Measurements from ENCODE around the gene CNOT3. TPM values are rescaled to one million over a fixed set of nuclear protein-coding genes. Genes with fewer than 3 reads are reported as not detected.

The CNOT3 gene
- total and polyA plus RNA-seq, 2 of the 13 experiments (the other 11 are each of a cell fraction or from before 2014, with no cell fraction given): 4.3 to 5.8 TPM

DNA sequence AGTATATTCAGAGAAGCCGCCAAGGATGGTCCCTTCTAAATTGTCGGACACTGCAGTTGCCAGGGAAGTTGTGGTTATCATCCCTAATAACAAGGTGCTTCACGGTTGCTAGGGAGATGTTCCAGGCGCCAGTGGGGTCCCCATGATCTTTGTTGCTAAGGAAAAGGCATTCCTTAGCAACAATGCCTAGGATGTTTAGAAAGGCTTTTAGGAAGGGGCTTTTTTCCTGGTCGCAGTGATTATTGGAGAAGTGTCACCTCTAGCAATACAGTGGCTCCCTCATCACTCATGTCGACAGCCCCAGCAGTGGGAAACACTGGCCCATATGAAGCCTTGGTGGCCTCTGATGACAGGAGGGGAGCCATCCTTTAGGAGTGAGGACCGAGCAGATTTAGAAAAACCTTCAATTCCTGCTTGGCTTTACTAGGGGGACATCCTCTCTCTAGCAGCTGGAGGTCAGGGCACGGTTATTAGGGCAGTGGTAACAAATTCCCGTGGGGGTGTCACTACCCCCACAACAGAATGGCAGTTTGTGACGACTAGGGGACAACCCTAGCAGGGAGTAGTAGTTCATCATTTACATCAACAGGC lies 41.8 kb downstream of the CNOT3 start:
- DNase-seq (ENCODE audit: low spot score): no peak
- ChIA-PET CTCF (ENCODE audit: low intra/inter-chr PET ratio, low total read pairs) (no interaction called here), POLR2A (interaction anchor here (1.2 kb wide), 1 partner anchor 43 kb away, joined by 4 read pairs; no protein-coding TSS in a partner anchor)
- intact Hi-C loops (cut with micrococcal nuclease; ENCODE audit: unreplicated experiment) (no loop called here), in situ Hi-C loops (cut with HindIII; ENCODE audit: extremely low pct_ligation_motif_present, low pct_unique_long_range_greater_than_20kb) (no loop called here)
- BruUV-seq (replicated peaks): no TSS peak
- H2AFZ ChIP-seq (ENCODE audit: low read length): no peak overlapping the region
- no peak for FAIRE-seq
- peaks cover 1 to 11% of the 10 kb centered on the region in 2 experiments; a peak in 3 of 5 replicates for H3K36me3 ChIP-seq (replicated peaks in 1 of 2; ENCODE audit: control insufficient read depth in 1 of 2, insufficient read depth in 2 of 2, low read length in 2 of 2)
- H3K27me3 ChIP-seq (ENCODE audit: control insufficient read depth in 1 of 2, insufficient read depth in 2 of 2, low read length in 2 of 2): no peaks in the 10 kb centered on the region
- H3K4me3 ChIP-seq (replicated peaks in 1 of 3; ENCODE audit: insufficient read depth in 1 of 3, low read depth in 2 of 3, low read length in 3 of 3): no peak overlapping the region
- no peak overlapping the region for H3K4me2 ChIP-seq (ENCODE audit: low read depth, low read length)
- H4K20me1 ChIP-seq (ENCODE audit: insufficient read depth, low read length): peaks cover 5% of the 10 kb centered on the region; the same call in 1 of the 2 replicates
- ATAC-seq: no peak
- 86% methylated on average over 4 of the region's 10 CpGs for WGBS (ENCODE audit: low lambda C conversion rate)
- no peaks in the 10 kb centered on the region for H3K79me2 ChIP-seq (ENCODE audit: insufficient read depth, low read length)
- no peaks in the 10 kb centered on the region for H3K4me1 ChIP-seq (ENCODE audit: insufficient read depth, low read length)
- peak overlapping the region; percentile 2 for H3K27ac ChIP-seq (ENCODE audit: extremely low read length, insufficient read depth, low read length)
- no peak overlapping the region for H3K9ac ChIP-seq (ENCODE audit: insufficient read depth, low read depth, low read length)
- H3K9me3 ChIP-seq (ENCODE audit: low read length): no peaks in the 10 kb centered on the region
- TF ChIP-seq, protein P1, sequence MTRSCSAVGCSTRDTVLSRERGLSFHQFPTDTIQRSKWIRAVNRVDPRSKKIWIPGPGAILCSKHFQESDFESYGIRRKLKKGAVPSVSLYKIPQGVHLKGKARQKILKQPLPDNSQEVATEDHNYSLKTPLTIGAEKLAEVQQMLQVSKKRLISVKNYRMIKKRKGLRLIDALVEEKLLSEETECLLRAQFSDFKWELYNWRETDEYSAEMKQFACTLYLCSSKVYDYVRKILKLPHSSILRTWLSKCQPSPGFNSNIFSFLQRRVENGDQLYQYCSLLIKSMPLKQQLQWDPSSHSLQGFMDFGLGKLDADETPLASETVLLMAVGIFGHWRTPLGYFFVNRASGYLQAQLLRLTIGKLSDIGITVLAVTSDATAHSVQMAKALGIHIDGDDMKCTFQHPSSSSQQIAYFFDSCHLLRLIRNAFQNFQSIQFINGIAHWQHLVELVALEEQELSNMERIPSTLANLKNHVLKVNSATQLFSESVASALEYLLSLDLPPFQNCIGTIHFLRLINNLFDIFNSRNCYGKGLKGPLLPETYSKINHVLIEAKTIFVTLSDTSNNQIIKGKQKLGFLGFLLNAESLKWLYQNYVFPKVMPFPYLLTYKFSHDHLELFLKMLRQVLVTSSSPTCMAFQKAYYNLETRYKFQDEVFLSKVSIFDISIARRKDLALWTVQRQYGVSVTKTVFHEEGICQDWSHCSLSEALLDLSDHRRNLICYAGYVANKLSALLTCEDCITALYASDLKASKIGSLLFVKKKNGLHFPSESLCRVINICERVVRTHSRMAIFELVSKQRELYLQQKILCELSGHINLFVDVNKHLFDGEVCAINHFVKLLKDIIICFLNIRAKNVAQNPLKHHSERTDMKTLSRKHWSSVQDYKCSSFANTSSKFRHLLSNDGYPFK (CRISPR knock-in tag; IDR thresholded peaks at IDR 0.05; ENCODE audit: borderline replicate concordance): no peak
- TF ChIP-seq NCOA5 (CRISPR knock-in tag; IDR thresholded peaks at IDR 0.05): no peak
- no peak for TF ChIP-seq MXD3 (CRISPR knock-in tag; IDR thresholded peaks at IDR 0.05)
- TF ChIP-seq, protein P2, sequence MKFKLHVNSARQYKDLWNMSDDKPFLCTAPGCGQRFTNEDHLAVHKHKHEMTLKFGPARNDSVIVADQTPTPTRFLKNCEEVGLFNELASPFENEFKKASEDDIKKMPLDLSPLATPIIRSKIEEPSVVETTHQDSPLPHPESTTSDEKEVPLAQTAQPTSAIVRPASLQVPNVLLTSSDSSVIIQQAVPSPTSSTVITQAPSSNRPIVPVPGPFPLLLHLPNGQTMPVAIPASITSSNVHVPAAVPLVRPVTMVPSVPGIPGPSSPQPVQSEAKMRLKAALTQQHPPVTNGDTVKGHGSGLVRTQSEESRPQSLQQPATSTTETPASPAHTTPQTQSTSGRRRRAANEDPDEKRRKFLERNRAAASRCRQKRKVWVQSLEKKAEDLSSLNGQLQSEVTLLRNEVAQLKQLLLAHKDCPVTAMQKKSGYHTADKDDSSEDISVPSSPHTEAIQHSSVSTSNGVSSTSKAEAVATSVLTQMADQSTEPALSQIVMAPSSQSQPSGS (CRISPR knock-in tag; IDR thresholded peaks at IDR 0.05): no peak
- TF ChIP-seq ZNF530 (CRISPR knock-in tag; IDR thresholded peaks at IDR 0.05; ENCODE audit: low read depth): no peak
- TF ChIP-seq ZNF407 (CRISPR knock-in tag; IDR thresholded peaks at IDR 0.05; ENCODE audit: not compliant biosample characterization): no peak
- TF ChIP-seq, protein P3, sequence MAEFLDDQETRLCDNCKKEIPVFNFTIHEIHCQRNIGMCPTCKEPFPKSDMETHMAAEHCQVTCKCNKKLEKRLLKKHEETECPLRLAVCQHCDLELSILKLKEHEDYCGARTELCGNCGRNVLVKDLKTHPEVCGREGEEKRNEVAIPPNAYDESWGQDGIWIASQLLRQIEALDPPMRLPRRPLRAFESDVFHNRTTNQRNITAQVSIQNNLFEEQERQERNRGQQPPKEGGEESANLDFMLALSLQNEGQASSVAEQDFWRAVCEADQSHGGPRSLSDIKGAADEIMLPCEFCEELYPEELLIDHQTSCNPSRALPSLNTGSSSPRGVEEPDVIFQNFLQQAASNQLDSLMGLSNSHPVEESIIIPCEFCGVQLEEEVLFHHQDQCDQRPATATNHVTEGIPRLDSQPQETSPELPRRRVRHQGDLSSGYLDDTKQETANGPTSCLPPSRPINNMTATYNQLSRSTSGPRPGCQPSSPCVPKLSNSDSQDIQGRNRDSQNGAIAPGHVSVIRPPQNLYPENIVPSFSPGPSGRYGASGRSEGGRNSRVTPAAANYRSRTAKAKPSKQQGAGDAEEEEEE (CRISPR knock-in tag; IDR thresholded peaks at IDR 0.05; ENCODE audit: borderline replicate concordance): no peak
- TF ChIP-seq KDM2A (CRISPR knock-in tag; IDR thresholded peaks at IDR 0.05; ENCODE audit: borderline replicate concordance, low read depth): no peak

Data from HepG2 (cell line).